H1 (cell line): ENCODE results near the gene ADRA2C. TPM values are rescaled to one million over a fixed set of nuclear protein-coding genes. Genes with fewer than 3 reads are reported as not detected.

ENCODE experiments used
- CTCF ChIA-PET: fragments of 300-600 bp; sonication (Branson Sonifier 250); formaldehyde crosslinking; loops from one replicate; lab custom pipeline; 2021; ENCODE audit not compliant: partially characterized antibody; lab: Charles Lee
- POLR2A ChIA-PET: fragments of 300-600 bp; sonication (Branson Sonifier 250); formaldehyde crosslinking; loops from one replicate; lab custom pipeline; 2021; ENCODE audit warnings: inconsistent platforms; ENCODE audit not compliant: partially characterized antibody; lab: Charles Lee
- DNase-seq, 2 experiments: peaks; one replicate each; pipeline versions ENCODE4 v3.0.0 to v3.0.0-alpha.2; 2010 to 2022; ENCODE audit warnings: low spot score in 2 of 2, low read depth in 1 of 2, mixed read lengths in 1 of 2
- FAIRE-seq: peaks from 2 replicates; lab custom pipeline; 2011; peaks lifted over from hg19 to GRCh38; lab: Jason Lieb, UNC
- H2AFZ ChIP-seq: 2 replicates; pipeline ENCODE4 v1.8.1; 2012; ENCODE audit warnings: low read length, inconsistent platforms
- H2AK5ac ChIP-seq: 2 replicates; pipeline ENCODE4 v1.6.1; 2013; ENCODE audit warnings: low read depth, low read length
- H2BK120ac ChIP-seq: replicated peaks from 2 replicates; pipeline ENCODE3; 2013; ENCODE audit warnings: low read depth, low read length, inconsistent platforms
- H2BK12ac ChIP-seq: 2 replicates; pipeline ENCODE4 v1.6.1; 2013; ENCODE audit warnings: low read depth, low read length
- H2BK15ac ChIP-seq: 2 replicates; pipeline ENCODE4 v1.6.1; 2013; ENCODE audit warnings: low read length
- H2BK20ac ChIP-seq: 2 replicates; pipeline ENCODE4 v1.6.1; 2013; ENCODE audit warnings: low read length
- H2BK5ac ChIP-seq: 2 replicates; pipeline ENCODE4 v1.6.1; 2013; ENCODE audit warnings: low read depth, low read length
- H3K14ac ChIP-seq: 2 replicates; pipeline ENCODE4 v1.6.1; 2013; ENCODE audit warnings: inconsistent platforms; ENCODE audit not compliant: insufficient read length
- H3K18ac ChIP-seq: 2 replicates; pipeline ENCODE4 v1.6.1; 2013; ENCODE audit warnings: low read length; ENCODE audit errors: extremely low read depth
- H3K23ac ChIP-seq: 2 replicates; pipeline ENCODE4 v1.6.1; 2013; ENCODE audit warnings: inconsistent platforms; ENCODE audit not compliant: insufficient read length
- H3K23me2 ChIP-seq: 2 replicates; pipeline ENCODE4 v1.6.1; 2013; ENCODE audit warnings: low read depth, low read length
- H3K27ac ChIP-seq: 2 replicates; pipeline ENCODE4 v1.6.1; 2011; ENCODE audit warnings: low read depth, low read length, inconsistent platforms
- H3K27me3 ChIP-seq, 4 experiments: replicated peaks in 1 of 4; 1 replicate in 1 of 4; 2 replicates in 3 of 4; pipeline versions ENCODE4 v1.6.1 to v1.8.1; 2011 to 2013; ENCODE audit warnings: low read length in 3 of 4, mild to moderate bottlenecking in 3 of 4, inconsistent platforms in 2 of 4, mixed read lengths in 2 of 4, moderate library complexity in 1 of 4; ENCODE audit not compliant: control insufficient read depth in 3 of 4, insufficient read depth in 3 of 4; ENCODE audit errors: extremely low read depth in 1 of 4
- H3K36me3 ChIP-seq, 4 experiments: 2 replicates each; pipeline versions ENCODE4 v1.6.1 to v1.8.1; 2011 to 2013; ENCODE audit warnings: mild to moderate bottlenecking in 4 of 4, low read length in 3 of 4, moderate library complexity in 2 of 4, control low read depth in 1 of 4, inconsistent platforms in 1 of 4; ENCODE audit not compliant: insufficient read depth in 4 of 4, control insufficient read depth in 2 of 4
- H3K4ac ChIP-seq: replicated peaks from 2 replicates; pipeline ENCODE3; 2013; ENCODE audit warnings: low read length, low read depth, mixed read lengths, inconsistent platforms; ENCODE audit not compliant: insufficient read length
- H3K4me1 ChIP-seq, 4 experiments: replicated peaks in 1 of 4; 1 replicate in 1 of 4; 2 replicates in 3 of 4; pipeline versions ENCODE4 v1.6.1 to v1.8.1; 2011 to 2013; ENCODE audit warnings: low read length in 3 of 4, inconsistent platforms in 2 of 4, mixed read lengths in 1 of 4; ENCODE audit not compliant: insufficient read depth in 4 of 4, control insufficient read depth in 3 of 4
- H3K4me2 ChIP-seq, 2 experiments: 2 replicates each; pipeline versions ENCODE4 v1.6.1 to v1.8.1; 2011 to 2013; ENCODE audit warnings: low read depth in 2 of 2, low read length in 2 of 2, control low read depth in 1 of 2, inconsistent platforms in 1 of 2, mild to moderate bottlenecking in 1 of 2; ENCODE audit not compliant: insufficient read depth in 1 of 2
- H3K4me3 ChIP-seq, 4 experiments: fragments of 200-600, 300-600 bp in 1 of 4; sonication (generic), shearing (Covaris generic), sonication (Bioruptor Twin) in 1 of 4; 2 replicates each; pipeline versions ENCODE4 v1.5.1 to v1.8.1; 2011 to 2016; ENCODE audit warnings: low read length in 4 of 4, low read depth in 3 of 4, control low read depth in 2 of 4, inconsistent platforms in 2 of 4, mild to moderate bottlenecking in 2 of 4, mixed read lengths in 1 of 4, moderate library complexity in 1 of 4; ENCODE audit not compliant: insufficient read depth in 2 of 4; ENCODE audit errors: extremely low read depth in 1 of 4
- H3K56ac ChIP-seq: replicated peaks from 2 replicates; pipeline ENCODE3; 2013; ENCODE audit warnings: low read depth, mild to moderate bottlenecking, mixed read lengths, low read length, inconsistent platforms; ENCODE audit not compliant: insufficient read length
- H3K79me1 ChIP-seq: 2 replicates; pipeline ENCODE4 v1.6.1; 2013; ENCODE audit warnings: low read depth, low read length, control low read depth
- H3K79me2 ChIP-seq, 2 experiments: 2 replicates each; pipeline versions ENCODE4 v1.6.1 to v1.8.1; 2012 to 2013; ENCODE audit warnings: low read length in 2 of 2, mild to moderate bottlenecking in 2 of 2, inconsistent platforms in 1 of 2; ENCODE audit not compliant: insufficient read depth in 2 of 2, control insufficient read depth in 1 of 2
- H3K9ac ChIP-seq, 4 experiments: replicated peaks in 1 of 4; 1 replicate in 1 of 4; 2 replicates in 3 of 4; pipeline versions ENCODE4 v1.6.1 to v1.8.1; 2011 to 2013; ENCODE audit warnings: low read depth in 3 of 4, low read length in 3 of 4, control low read depth in 2 of 4, mild to moderate bottlenecking in 2 of 4, moderate library complexity in 2 of 4, inconsistent platforms in 1 of 4; ENCODE audit errors: extremely low read depth in 1 of 4
- H3K9me3 ChIP-seq, 2 experiments: 2 replicates each; pipeline versions ENCODE4 v1.6.1 to v1.8.1; 2012 to 2013; ENCODE audit warnings: mild to moderate bottlenecking in 2 of 2, moderate library complexity in 2 of 2, control low read depth in 1 of 2, inconsistent platforms in 1 of 2, low read depth in 1 of 2, low read length in 1 of 2, mixed read lengths in 1 of 2; ENCODE audit not compliant: insufficient read depth in 2 of 2
- H4K20me1 ChIP-seq, 2 experiments: replicated peaks in 1 of 2; 2 replicates each; pipeline versions ENCODE3 to v1.8.1; 2011 to 2013; ENCODE audit warnings: inconsistent platforms in 2 of 2, low read length in 2 of 2, mild to moderate bottlenecking in 1 of 2; ENCODE audit not compliant: insufficient read depth in 2 of 2, control insufficient read depth in 1 of 2
- H4K5ac ChIP-seq: 2 replicates; pipeline ENCODE4 v1.6.1; 2013; ENCODE audit warnings: low read length, low read depth, mixed read lengths, inconsistent platforms; ENCODE audit not compliant: insufficient read length
- H4K8ac ChIP-seq: 2 replicates; pipeline ENCODE4 v1.8.0; 2013; ENCODE audit warnings: mild to moderate bottlenecking, moderate library complexity, low read length, inconsistent platforms; ENCODE audit not compliant: insufficient read depth; ENCODE audit errors: extremely low read depth
- H4K91ac ChIP-seq: replicated peaks from 2 replicates; pipeline ENCODE3; 2013; ENCODE audit warnings: low read length, mixed read lengths, inconsistent platforms; ENCODE audit not compliant: insufficient read length
- ATF3 ChIP-seq: IDR thresholded peaks from 2 replicates; pipeline ENCODE4 v1.6.1; 2011; ENCODE audit warnings: low read depth, mild to moderate bottlenecking, low read length; ENCODE audit not compliant: insufficient read depth
- CBX5 ChIP-seq: fragments of 300-800, 300-1000 bp; sonication (generic); IDR thresholded peaks from 2 replicates; pipeline ENCODE4 v1.7.1; 2016; ENCODE audit warnings: antibody characterized with exemption, low read length, low read depth
- CHD1 ChIP-seq: IDR thresholded peaks from 2 replicates; pipeline ENCODE4 v1.6.1; 2012; ENCODE audit warnings: low read depth, low read length, improper control_type of control experiment
- EZH2 ChIP-seq: fragments of 200-600 bp; sonication (generic); IDR thresholded peaks from 2 replicates; pipeline ENCODE4 v1.7.1; 2012; ENCODE audit warnings: low read depth, mild to moderate bottlenecking, moderate library complexity, low read length, inconsistent platforms; ENCODE audit not compliant: severe bottlenecking
- HDAC6 ChIP-seq: IDR thresholded peaks from one replicate; pipeline ENCODE4 v1.7.1; 2012; ENCODE audit warnings: low read depth, mild to moderate bottlenecking, inconsistent platforms, low read length, moderate library complexity
- KDM5A ChIP-seq: fragments of 200-600 bp; IDR thresholded peaks from 2 replicates; pipeline ENCODE4 v1.7.1; 2012; ENCODE audit warnings: mild to moderate bottlenecking, low read length, inconsistent platforms, mixed read lengths
- POLR2A ChIP-seq, 2 experiments: IDR thresholded peaks; 1 replicate in 1 of 2; 2 replicates in 1 of 2; pipeline ENCODE4 v1.6.1; 2011; ENCODE audit warnings: low read depth in 2 of 2, low read length in 2 of 2, mild to moderate bottlenecking in 2 of 2; ENCODE audit errors: control extremely low read depth in 1 of 2
- POLR2AphosphoS5 ChIP-seq: IDR thresholded peaks from 2 replicates; pipeline ENCODE4 v1.6.1; 2011; ENCODE audit warnings: low read depth, low read length
- SAP30 ChIP-seq: fragments of 300-600 bp; sonication (generic); IDR thresholded peaks from 2 replicates; pipeline ENCODE4 v1.7.1; 2012; ENCODE audit warnings: low read length, moderate library complexity, mild to moderate bottlenecking, inconsistent platforms; ENCODE audit not compliant: insufficient read depth, insufficient replicate concordance
- YY1 ChIP-seq: IDR thresholded peaks from 2 replicates; pipeline ENCODE4 v1.6.1; 2011; ENCODE audit warnings: low read depth, mild to moderate bottlenecking, low read length
- WGBS, 2 experiments: shearing (Covaris generic) in 1 of 2; methylation state at CpG; one replicate each; pipeline versions ENCODE4 v1.1.6 to v1.1.7; 2013 to 2015; ENCODE audit warnings: low lambda C conversion rate in 2 of 2, mixed read lengths in 2 of 2, inconsistent platforms in 1 of 2, low coverage in 1 of 2, missing lambda C conversion rate in 1 of 2; ENCODE audit not compliant: insufficient replicate concordance in 2 of 2, insufficient coverage in 1 of 2, insufficient read length in 1 of 2; ENCODE audit errors: extremely low coverage in 1 of 2, missing lambda C conversion rate in 1 of 2; 5-methylcytosine and 5-hydroxymethylcytosine counted together
- polyA plus RNA-seq, 7 experiments: library from polyadenylated mRNA; depleted of rRNA in 3 of 7; stranded (reverse) in 5 of 7; unstranded in 2 of 7; fragments of >200 nt in 5 of 7; fragments of 200-250 nt in 2 of 7; gene quantifications; 1 replicate in 5 of 7; 2 replicates in 1 of 7; 4 replicates in 1 of 7; pipeline versions ENCODE4 v1.2.1 to v1.2.3, GENCODE V29; 2011 to 2013; ENCODE audit warnings: missing spikeins in 2 of 7, mixed read lengths in 2 of 7
- total RNA-seq: library from RNA; stranded (reverse); fragmentation: NEBNext Ultra II Directional; extraction: Animal tissue kit (Norgen Biotek cat#: 25700); gene quantifications from 2 replicates; pipeline ENCODE4 v1.2.1, GENCODE V29; 2021

Gene ADRA2C
- total and polyA plus RNA-seq, 2 of the 8 experiments (the other 6 are each of a cell fraction or from before 2014, with no cell fraction given) = 14.6 to 14.8 TPM

GRCh38 chr4:3814053-3814570, 47.9 kb downstream of the ADRA2C start:
- peak overlapping the region; percentile 26; the same call in 1 of the 2 replicates for H2BK5ac ChIP-seq
- H3K18ac ChIP-seq = no peak overlapping the region
- H3K4me1 ChIP-seq = no peaks in the 10 kb centered on the region
- H2BK12ac ChIP-seq = no peak overlapping the region
- no peak overlapping the region for H2AFZ ChIP-seq
- no peak overlapping the region for H4K5ac ChIP-seq
- H3K79me2 ChIP-seq = no peaks in the 10 kb centered on the region
- no peak overlapping the region for H2BK120ac ChIP-seq
- H3K4me2 ChIP-seq = no peak overlapping the region
- ChIA-PET POLR2A (no interaction called here), CTCF (interaction anchor here (1.1 to 2.4 kb wide), 3 partner anchors 16 to 67 kb away, joined by 3 to 8 read pairs (median 7); no protein-coding TSS in a partner anchor)
- H2BK15ac ChIP-seq = peak overlapping the region; percentile 72; the same call in 1 of the 2 replicates
- no peak overlapping the region for H2BK20ac ChIP-seq
- no peaks in the 10 kb centered on the region for H3K36me3 ChIP-seq
- no peak for DNase-seq
- H4K8ac ChIP-seq = no peak overlapping the region
- no peak overlapping the region for H3K56ac ChIP-seq
- no peaks in the 10 kb centered on the region; a peak in 1 of 7 replicates for H3K27me3 ChIP-seq
- no peak overlapping the region for H3K27ac ChIP-seq
- no peak for TF ChIP-seq ATF3
- TF ChIP-seq YY1 = no peak
- no peak for TF ChIP-seq EZH2
- no peak for TF ChIP-seq POLR2A (IDR thresholded peaks at IDR 0.05; ENCODE audit: control extremely low read depth in 1 of 2, low read depth in 2 of 2, low read length in 2 of 2)
- no peak for TF ChIP-seq CBX5
- no peak for TF ChIP-seq HDAC6
- TF ChIP-seq CHD1 = no peak
- TF ChIP-seq POLR2AphosphoS5 = no peak
- TF ChIP-seq SAP30 = no peak
- TF ChIP-seq KDM5A = no peak
- WGBS, 2 experiments = 77% methylated on average over 6 of the region's 6 CpGs; no CpG with 5 or more reads in 1 of the 2 experiments
- no peak overlapping the region for H3K4ac ChIP-seq
- FAIRE-seq = no peak
- H3K23ac ChIP-seq = no peak overlapping the region
- no peak overlapping the region for H2AK5ac ChIP-seq
- H4K20me1 ChIP-seq = no peaks in the 10 kb centered on the region
- H3K79me1 ChIP-seq = no peaks in the 10 kb centered on the region
- no peak overlapping the region for H3K4me3 ChIP-seq
- H3K14ac ChIP-seq = no peak overlapping the region
- peaks cover 3 to 6% of the 10 kb centered on the region in 2 experiments; a peak in 2 of 4 replicates for H3K9me3 ChIP-seq
- no peak overlapping the region for H3K9ac ChIP-seq
- no peak overlapping the region for H4K91ac ChIP-seq
- 0 out of 2 replicates have a peak, but pooled peaks cover 2% of the 10 kb centered on the region for H3K23me2 ChIP-seq
